IMR-90 (cell line): Measurements from ENCODE around the gene HPSE2.

Experiments used
- BHLHE40 ChIP-seq: fragments of 150-350 bp; IDR thresholded peaks from 2 replicates; pipeline ENCODE4 v1.6.1; 2016; ENCODE audit warnings: mild to moderate bottlenecking, low read depth, low read length
- CEBPB ChIP-seq: IDR thresholded peaks from 2 replicates; pipeline ENCODE4 v1.6.1; 2012; ENCODE audit warnings: low read depth, low read length, improper control_type of control experiment
- CTCF ChIP-seq: conservative IDR thresholded peaks from 2 replicates; pipeline ENCODE4 v1.5.1; 2012; ENCODE audit warnings: mild to moderate bottlenecking, low read depth, low read length, improper control_type of control experiment
- ELK1 ChIP-seq: fragments of 150-350 bp; IDR thresholded peaks from 2 replicates; pipeline ENCODE4 v1.6.1; 2016; ENCODE audit warnings: low read depth, mild to moderate bottlenecking, low read length, moderate library complexity, borderline replicate concordance
- MAFK ChIP-seq: IDR thresholded peaks from 2 replicates; pipeline ENCODE4 v1.6.1; 2012; ENCODE audit warnings: low read depth, low read length, improper control_type of control experiment
- POLR2A ChIP-seq: IDR thresholded peaks from 2 replicates; pipeline ENCODE4 v1.6.1; 2012; ENCODE audit warnings: mild to moderate bottlenecking, low read depth, low read length
- RAD21 ChIP-seq: IDR thresholded peaks from 2 replicates; pipeline ENCODE4 v1.6.1; 2012; ENCODE audit warnings: low read length, improper control_type of control experiment
- RCOR1 ChIP-seq: IDR thresholded peaks from 2 replicates; pipeline ENCODE4 v1.6.1; 2012; ENCODE audit warnings: mild to moderate bottlenecking, low read length, improper control_type of control experiment; ENCODE audit not compliant: insufficient replicate concordance
- USF2 ChIP-seq: fragments of 150-350 bp; IDR thresholded peaks from 2 replicates; pipeline ENCODE4 v1.6.1; 2017; ENCODE audit warnings: mild to moderate bottlenecking, antibody characterized with exemption, low read length, low read depth

GRCh38 chr10:98485959-98486358 lies 749.7 kb downstream of the HPSE2 start:
- no peak for TF ChIP-seq CTCF
- TF ChIP-seq MAFK = no peak
- TF ChIP-seq POLR2A = no peak
- TF ChIP-seq RCOR1 = no peak
- no peak for TF ChIP-seq CEBPB
- no peak for TF ChIP-seq USF2
- TF ChIP-seq BHLHE40 = no peak
- no peak for TF ChIP-seq ELK1
- TF ChIP-seq RAD21 = no peak
